Stimulated activated CD8-positive, alpha-beta memory T cell treated with anti-CD3 and anti-CD28 coated beads, Interleukin-12 subunit alpha, Interleukin-12 subunit beta, amount 100 ng/mL, for 4 hours (primary cell): ENCODE data around the gene DDC.
A peak's percentile ranks its signal among the peaks of the same experiment; 100 is the strongest.

Experiments used
- DNase-seq: peaks from one replicate; pipeline ENCODE4 v3.0.0-alpha.2; 2020; ENCODE audit warnings: low read depth

Gene DDC

GRCh38 chr7:50456371-50457123 lies 108.7 kb downstream of the DDC start:
- DNase-seq, result no peak

- DNase-seq, result no peak
These were observed 109.5 kb downstream of the DDC start for GRCh38 chr7:50455658-50456057.

GRCh38 chr7:50454968-50455367 lies 110.2 kb downstream of the DDC start:
- no peak for DNase-seq

GRCh38 chr7:50450590-50451032 lies 114.6 kb downstream of the DDC start:
- peak; percentile 16 for DNase-seq

- DNase-seq, result peak; percentile 73
These were observed 115.2 kb downstream of the DDC start, which contains the start of gene FIGNL1 for GRCh38 chr7:50449881-50450589. FIGNL1 (minus strand) TSS chr7:50450350; CDS start chr7:50447287, 3,063 bp downstream.

- DNase-seq, result no peak
These were observed 115.7 kb downstream of the DDC start for GRCh38 chr7:50449501-50449880.

GRCh38 chr7:50448823-50449222 lies 116.4 kb downstream of the DDC start:
- DNase-seq, result no peak

GRCh38 chr7:50446542-50446960 lies 118.7 kb downstream of the DDC start:
- DNase-seq, result no peak

- DNase-seq, result no peak
These were observed 128.9 kb downstream of the DDC start for GRCh38 chr7:50436133-50436806.

GRCh38 chr7:50431722-50432305 lies 133.4 kb downstream of the DDC start:
- no peak for DNase-seq

GRCh38 chr7:50431316-50431715 lies 133.9 kb downstream of the DDC start:
- DNase-seq, result no peak

- DNase-seq, result no peak
These were observed 136.3 kb downstream of the DDC start for GRCh38 chr7:50428911-50429310.

- DNase-seq, result no peak
These were observed 137.7 kb downstream of the DDC start for GRCh38 chr7:50427518-50427917.

- no peak for DNase-seq
These were observed 138.7 kb downstream of the DDC start for GRCh38 chr7:50426280-50427045.

- DNase-seq, result no peak
These were observed 139.9 kb downstream of the DDC start for GRCh38 chr7:50425318-50425717.

- no peak for DNase-seq
These were observed 141.3 kb downstream of the DDC start for GRCh38 chr7:50423860-50424259.

- no peak for DNase-seq
These were observed 142.3 kb downstream of the DDC start for GRCh38 chr7:50422858-50423257.

GRCh38 chr7:50421043-50421442 lies 144.2 kb downstream of the DDC start:
- no peak for DNase-seq

GRCh38 chr7:50418526-50419290 lies 146.5 kb downstream of the DDC start:
- no peak for DNase-seq

- peak; percentile 46 for DNase-seq
These were observed 147.1 kb downstream of the DDC start for GRCh38 chr7:50418086-50418515.
